Measurements from ENCODE around the gene ZG16. TPM values are rescaled to one million over a fixed set of nuclear protein-coding genes. Genes with fewer than 3 reads are reported as not detected.

The ZG16 gene
- total RNA-seq, 1 donor from 2014 or later, result not detected

- Mint-ChIP-seq H3K9me3 (no peaks in the 10 kb centered on the region), H3K4me3 (peak overlapping the region; percentile 80), H3K27ac (peak overlapping the region; percentile 81), H3K4me1 (peaks cover 59% of the 10 kb centered on the region), H3K27me3 (no peaks in the 10 kb centered on the region), H3K36me3 (ENCODE audit: low read depth) (peaks cover 26% of the 10 kb centered on the region)
- no peak for TF ChIP-seq CTCF (IDR thresholded peaks at IDR 0.05)
- POLR2A ChIA-PET, result interaction anchor here (0.6 to 5.5 kb wide), 10 partner anchors 11 to 609 kb away, joined by 3 to 147 read pairs (median 8); partner anchors contain the start of genes ALDOA, KCTD13, KIF22 and MVP
- CTCF ChIA-PET, result interaction anchor here (0.8 to 2.8 kb wide), 11 partner anchors 8 to 198 kb away, joined by 3 to 43 read pairs (median 7); partner anchors contain the start of genes KIF22, MVP, PAGR1 and TAOK2
- ATAC-seq (ENCODE audit: low read depth), result no peak
- no peak for DNase-seq
- intact Hi-C loops (cut with micrococcal nuclease), result no loop called here
Observed at GRCh38 chr16:29808219-29808900, 30.3 kb downstream of the ZG16 start.

- TF ChIP-seq CTCF (IDR thresholded peaks at IDR 0.05), result no peak
- Mint-ChIP-seq H3K9me3 (no peaks in the 10 kb centered on the region), H3K4me1 (peaks cover 54% of the 10 kb centered on the region), H3K4me3 (no peak overlapping the region), H3K36me3 (ENCODE audit: low read depth) (peaks cover 26% of the 10 kb centered on the region), H3K27ac (peak overlapping the region; percentile 2), H3K27me3 (no peaks in the 10 kb centered on the region)
- no peak for ATAC-seq (ENCODE audit: low read depth)
- DNase-seq, result no peak
- CTCF ChIA-PET, result interaction anchor here (1.1 to 2.8 kb wide), 6 partner anchors 7 to 164 kb away, joined by 3 to 43 read pairs (median 10); partner anchors contain the start of genes PAGR1 and TAOK2
- POLR2A ChIA-PET, result interaction anchor here (0.6 to 5.5 kb wide), 3 partner anchors 10 to 196 kb away, joined by 7 to 147 read pairs (median 8); partner anchors contain the start of genes MVP and PAGR1
- intact Hi-C loops (cut with micrococcal nuclease), result no loop called here
Observed at GRCh38 chr16:29809031-29809747, 31.1 kb downstream of the ZG16 start.

- H3K27ac Mint-ChIP-seq, result no peak overlapping the region
- peak overlapping the region; percentile 80 for H3K4me3 Mint-ChIP-seq
- ATAC-seq (ENCODE audit: low read depth) (no peak), DNase-seq (no peak)
- no peak for TF ChIP-seq CTCF (IDR thresholded peaks at IDR 0.05)
- intact Hi-C loops (cut with micrococcal nuclease), result loop anchor here (2.0 kb wide), 1 partner anchor 211 kb away; no protein-coding TSS in a partner anchor
- H3K27me3 Mint-ChIP-seq, result no peaks in the 10 kb centered on the region
- POLR2A ChIA-PET, result interaction anchor here (0.6 to 5.5 kb wide), 4 partner anchors 9 to 109 kb away, joined by 4 to 147 read pairs (median 6); partner anchors contain the start of genes KIF22, MVP and PAGR1
- peaks cover 26% of the 10 kb centered on the region for H3K36me3 Mint-ChIP-seq (ENCODE audit: low read depth)
- H3K9me3 Mint-ChIP-seq, result no peaks in the 10 kb centered on the region
- peaks cover 51% of the 10 kb centered on the region for H3K4me1 Mint-ChIP-seq
- CTCF ChIA-PET, result interaction anchor here (1.2 kb wide), 1 partner anchor 38 kb away, joined by 4 read pairs; no protein-coding TSS in a partner anchor
Observed at GRCh38 chr16:29809850-29810698, 32.0 kb downstream of the ZG16 start.

- Mint-ChIP-seq H3K4me1 (peaks cover 53% of the 10 kb centered on the region), H3K27me3 (no peaks in the 10 kb centered on the region), H3K4me3 (peak overlapping the region; percentile 80), H3K27ac (peak overlapping the region; percentile 53), H3K9me3 (no peaks in the 10 kb centered on the region), H3K36me3 (ENCODE audit: low read depth) (peaks cover 24% of the 10 kb centered on the region)
- TF ChIP-seq CTCF (IDR thresholded peaks at IDR 0.05), result no peak
- no peak for ATAC-seq (ENCODE audit: low read depth)
- ChIA-PET POLR2A (interaction anchor here (0.9 to 5.5 kb wide), 4 partner anchors 8 to 25 kb away, joined by 4 to 147 read pairs (median 6); partner anchors contain the start of genes KIF22, MVP and PAGR1), CTCF (interaction anchor here (1.2 kb wide), 1 partner anchor 38 kb away, joined by 4 read pairs; no protein-coding TSS in a partner anchor)
- intact Hi-C loops (cut with micrococcal nuclease), result loop anchor here (2.0 kb wide), 1 partner anchor 210 kb away; no protein-coding TSS in a partner anchor
- DNase-seq, result no peak
Observed at GRCh38 chr16:29810699-29811169, 32.7 kb downstream of the ZG16 start.
